ENCODE results near the gene NME4. TPM values are rescaled to one million over a fixed set of nuclear protein-coding genes. Genes with fewer than 3 reads are reported as not detected.
A peak's percentile ranks its signal among the peaks of the same experiment; 100 is the strongest.
"Not testable (repeated sequence)": the region's sequence is repeated elsewhere in the genome, so short reads cannot be mapped to it uniquely, and the experiment has no call there.

Gene NME4
- polyA plus RNA-seq, 3 donors = 26.7 to 31.4 (median 26.9) TPM

GRCh38 chr16:422179-422578, 25.2 kb downstream of the NME4 start:
- H3K9me3 Mint-ChIP-seq; DNase-seq; H3K9me3 ChIP-seq (replicated peaks in 1 of 2; ENCODE audit: control insufficient read depth in 1 of 2, insufficient read depth in 1 of 2, low read length in 2 of 2); intact Hi-C loops (cut with micrococcal nuclease); H2AFZ ChIP-seq (ENCODE audit: insufficient read depth, low read depth, low read length, poor library complexity, severe bottlenecking); H3K36me3 ChIP-seq (replicated peaks in 1 of 2; ENCODE audit: control insufficient read depth in 1 of 2, insufficient read depth in 2 of 2, low read length in 2 of 2); H4K20me1 ChIP-seq (ENCODE audit: insufficient read depth, low read length); H3K9ac ChIP-seq (ENCODE audit: insufficient read depth, low read length, poor library complexity, severe bottlenecking); H3K79me2 ChIP-seq (ENCODE audit: insufficient read depth, low read length); H3K4me3 ChIP-seq (replicated peaks in 1 of 3; ENCODE audit: low read depth in 2 of 3, low read length in 3 of 3); H3K27ac Mint-ChIP-seq; H3K27ac ChIP-seq (ENCODE audit: low read depth in 1 of 2, low read length in 2 of 2); H3K4me3 Mint-ChIP-seq; H3K4me2 ChIP-seq (replicated peaks; ENCODE audit: extremely low read depth, low read length, poor library complexity, severe bottlenecking); H3K36me3 Mint-ChIP-seq: not testable (repeated sequence)
- Histone ChIP-seq H3K27me3 (ENCODE audit: control insufficient read depth in 2 of 2, insufficient read depth in 2 of 2, low read length in 2 of 2) (peaks cover 0 to 20% of the 10 kb centered on the region in 2 donors), H3K4me1 (ENCODE audit: control insufficient read depth in 1 of 2, insufficient read depth in 2 of 2, low read length in 2 of 2) (peaks cover 23 to 27% of the 10 kb centered on the region in 2 donors)
- no CpG with 5 or more reads among the region's 13 CpGs for WGBS (ENCODE audit: insufficient coverage)
- peaks cover 22% of the 10 kb centered on the region for H3K4me1 Mint-ChIP-seq
- peaks cover 23 to 37% (median 36%) of the 10 kb centered on the region in 3 donors for H3K27me3 Mint-ChIP-seq (ENCODE audit: low read depth in 3 of 3)

- Histone ChIP-seq H2AFZ (ENCODE audit: insufficient read depth, low read depth, low read length, poor library complexity, severe bottlenecking) (peak overlapping the region; percentile 94), H3K27me3 (ENCODE audit: control insufficient read depth in 2 of 2, insufficient read depth in 2 of 2, low read length in 2 of 2) (peaks cover 0 to 24% of the 10 kb centered on the region in 2 donors), H4K20me1 (ENCODE audit: insufficient read depth, low read length) (peaks cover 12% of the 10 kb centered on the region), H3K36me3 (replicated peaks in 1 of 2; ENCODE audit: control insufficient read depth in 1 of 2, insufficient read depth in 2 of 2, low read length in 2 of 2) (no peaks in the 10 kb centered on the region), H3K79me2 (ENCODE audit: insufficient read depth, low read length) (peaks cover 4% of the 10 kb centered on the region), H3K9ac (ENCODE audit: insufficient read depth, low read length, poor library complexity, severe bottlenecking) (no peak overlapping the region), H3K4me2 (replicated peaks; ENCODE audit: extremely low read depth, low read length, poor library complexity, severe bottlenecking) (peak overlapping the region; percentile 74), H3K4me1 (ENCODE audit: control insufficient read depth in 1 of 2, insufficient read depth in 2 of 2, low read length in 2 of 2) (peaks cover 24 to 31% of the 10 kb centered on the region in 2 donors), H3K27ac (ENCODE audit: low read depth in 1 of 2, low read length in 2 of 2) (no peak overlapping the region), H3K9me3 (replicated peaks in 1 of 2; ENCODE audit: control insufficient read depth in 1 of 2, insufficient read depth in 1 of 2, low read length in 2 of 2) (no peaks in the 10 kb centered on the region), H3K4me3 (replicated peaks in 1 of 3; ENCODE audit: low read depth in 2 of 3, low read length in 3 of 3) (peak overlapping the region in 1 of 3 experiments; percentile 78)
- Mint-ChIP-seq H3K27ac (peak overlapping the region in 3 of 7 donors; percentile 5 to 68 (median 19)), H3K9me3 (peaks cover 0 to 9% (median 0%) of the 10 kb centered on the region in 7 donors), H3K4me3 (peak overlapping the region; percentile 85 to 95), H3K27me3 (ENCODE audit: low read depth in 3 of 3) (peaks cover 31 to 43% (median 43%) of the 10 kb centered on the region in 3 donors), H3K36me3 (peaks cover 7% of the 10 kb centered on the region in 2 donors), H3K4me1 (peaks cover 26% of the 10 kb centered on the region)
- intact Hi-C loops (cut with micrococcal nuclease) = no loop called here
- 57% methylated on average over 12 of the region's 20 CpGs for WGBS (ENCODE audit: insufficient coverage)
- DNase-seq = peak in 2 of 3 donors; percentile 57 to 60
- TF ChIP-seq CTCF (IDR thresholded peaks at IDR 0.05) = no peak
Observed at GRCh38 chr16:424033-424622, 27.1 kb downstream of the NME4 start.

Data from CD14-positive monocyte (primary cell).